OCI-LY7 (cell line): ENCODE results near the gene MYL3. TPM values are rescaled to one million over a fixed set of nuclear protein-coding genes. Genes with fewer than 3 reads are reported as not detected.

Experiments
- BruUV-seq: library from RNA; stranded (reverse); fragments of 400-500 nt; replicated peaks from 2 replicates; lab custom pipeline; 2021; lab: Mats Ljungman, UMichigan
- CTCF ChIA-PET: fragments of 300-600 bp; sonication (Branson Sonifier 250); formaldehyde crosslinking; loops from one replicate; lab custom pipeline; 2022; ENCODE audit warnings: antibody characterized with exemption; ENCODE audit not compliant: unreplicated experiment; lab: Charles Lee
- POLR2A ChIA-PET: fragments of 300-600 bp; sonication (Branson Sonifier 250); formaldehyde crosslinking; loops from one replicate; lab custom pipeline; 2022; ENCODE audit warnings: antibody characterized with exemption; lab: Charles Lee
- DNase-seq: peaks from one replicate; pipeline ENCODE4 v3.0.0-alpha.2; 2015; ENCODE audit warnings: low spot score
- H2AFZ ChIP-seq: fragments of 200-600 bp; sonication (generic), shearing (Covaris generic); 2 replicates; pipeline ENCODE4 v1.6.1; 2014; ENCODE audit warnings: mild to moderate bottlenecking, antibody characterized with exemption, low read length, moderate library complexity
- H3K27ac ChIP-seq: fragments of 200-600 bp; sonication (generic); 2 replicates; pipeline ENCODE4 v1.5.1; 2014; ENCODE audit warnings: mixed run types, low read depth, mild to moderate bottlenecking, moderate library complexity, low read length, inconsistent platforms; ENCODE audit not compliant: poor library complexity, severe bottlenecking
- H3K36me3 ChIP-seq: fragments of 200-600 bp; sonication (generic); 2 replicates; pipeline ENCODE4 v1.6.1; 2014; ENCODE audit warnings: mild to moderate bottlenecking, antibody characterized with exemption, low read length, moderate library complexity, mixed read lengths; ENCODE audit not compliant: insufficient read depth
- H3K4me1 ChIP-seq: fragments of 200-600 bp; sonication (generic); 2 replicates; pipeline ENCODE4 v1.5.1; 2014; ENCODE audit warnings: mild to moderate bottlenecking, low read length; ENCODE audit not compliant: insufficient read depth, poor library complexity, severe bottlenecking
- H3K4me2 ChIP-seq: fragments of 200-600 bp; sonication (generic); 2 replicates; pipeline ENCODE4 v1.6.1; 2014; ENCODE audit warnings: mild to moderate bottlenecking, low read length
- H3K4me3 ChIP-seq: fragments of 200-600 bp; sonication (generic); 2 replicates; pipeline ENCODE4 v1.5.1; 2014; ENCODE audit warnings: mild to moderate bottlenecking, low read depth, low read length; ENCODE audit not compliant: poor library complexity, severe bottlenecking
- H3K79me2 ChIP-seq: fragments of 200-600 bp; sonication (generic); 2 replicates; pipeline ENCODE4 v1.6.1; 2016; ENCODE audit warnings: low read depth, mild to moderate bottlenecking, low read length, moderate library complexity, mixed read lengths; ENCODE audit not compliant: insufficient read depth
- H3K9me2 ChIP-seq: fragments of 200-600 bp; sonication (generic); 2 replicates; pipeline ENCODE4 v1.6.1; 2016; ENCODE audit warnings: mild to moderate bottlenecking, low read length, mixed read lengths; ENCODE audit not compliant: insufficient read depth
- H3K9me3 ChIP-seq: fragments of 200-600 bp; sonication (generic); 2 replicates; pipeline ENCODE4 v1.6.1; 2014; ENCODE audit warnings: mild to moderate bottlenecking, mixed run types, low read length, mixed read lengths
- H4K20me1 ChIP-seq: fragments of 200-600 bp; sonication (generic); 2 replicates; pipeline ENCODE4 v1.6.1; 2014; ENCODE audit warnings: mild to moderate bottlenecking, antibody characterized with exemption, low read length, moderate library complexity, mixed read lengths; ENCODE audit not compliant: insufficient read depth
- CTCF ChIP-seq: fragments of 200-600 bp; sonication (generic); conservative IDR thresholded peaks from 2 replicates; pipeline ENCODE4 v1.5.1; 2014; ENCODE audit warnings: mild to moderate bottlenecking, antibody characterized with exemption, low read length, moderate library complexity, mixed read lengths
- EZH2phosphoT487 ChIP-seq: fragments of 200-600 bp; sonication (generic); IDR thresholded peaks from 2 replicates; pipeline ENCODE4 v1.6.1; 2018; ENCODE audit warnings: low read depth, borderline replicate concordance, mild to moderate bottlenecking, mixed run types, antibody characterized with exemption, low read length, moderate library complexity, mixed read lengths
- intact Hi-C: fragments of 100-400 bp; cut with micrococcal nuclease; formaldehyde crosslinking; loops from one replicate; pipeline ENCODE4 v1.10.0; 2022; ENCODE audit not compliant: unreplicated experiment
- total RNA-seq, 2 experiments: library from RNA; depleted of rRNA in 1 of 2; stranded (reverse); fragments of >200 nt in 1 of 2; shearing (Covaris generic) in 1 of 2; gene quantifications; 2 replicates each; pipeline ENCODE4 v1.2.3, GENCODE V29; 2014 to 2022

MYL3 gene
- total RNA-seq, 2 experiments from 2014 or later: not detected

GRCh38 chr3:46903341-46904302, 40.4 kb upstream of the MYL3 start:
- BruUV-seq: no TSS peak
- no peaks in the 10 kb centered on the region for H3K36me3 ChIP-seq
- H3K4me2 ChIP-seq: no peak overlapping the region
- no peaks in the 10 kb centered on the region for H3K9me2 ChIP-seq
- no peak overlapping the region for H3K4me3 ChIP-seq
- H2AFZ ChIP-seq: no peak overlapping the region
- no peaks in the 10 kb centered on the region for H4K20me1 ChIP-seq
- intact Hi-C loops: no loop called here
- CTCF ChIA-PET: no interaction called here
- TF ChIP-seq EZH2phosphoT487 (no peak), CTCF (no peak)
- H3K27ac ChIP-seq: no peak overlapping the region
- POLR2A ChIA-PET: no interaction called here
- H3K79me2 ChIP-seq: no peaks in the 10 kb centered on the region
- H3K9me3 ChIP-seq: no peaks in the 10 kb centered on the region
- DNase-seq: no peak
- H3K4me1 ChIP-seq: no peaks in the 10 kb centered on the region

- DNase-seq: no peak
- H3K9me2 ChIP-seq: no peaks in the 10 kb centered on the region
- no peaks in the 10 kb centered on the region for H3K79me2 ChIP-seq
- H3K4me3 ChIP-seq: no peak overlapping the region
- POLR2A ChIA-PET: no interaction called here
- no peak overlapping the region for H3K4me2 ChIP-seq
- no TSS peak for BruUV-seq
- H3K4me1 ChIP-seq: no peaks in the 10 kb centered on the region
- H3K27ac ChIP-seq: no peak overlapping the region
- TF ChIP-seq EZH2phosphoT487: no peak
- no peak for TF ChIP-seq CTCF
- no peaks in the 10 kb centered on the region for H3K9me3 ChIP-seq
- H2AFZ ChIP-seq: no peak overlapping the region
- H3K36me3 ChIP-seq: no peaks in the 10 kb centered on the region
- CTCF ChIA-PET: no interaction called here
- no peaks in the 10 kb centered on the region for H4K20me1 ChIP-seq
- intact Hi-C loops: no loop called here
Observed at GRCh38 chr3:46902188-46902631, 39.0 kb upstream of the MYL3 start.
